GM19035 (cell line): Measurements from ENCODE around the gene UBE2E2.

Experiments used
- ATAC-seq: cut with Tn5 transposase; IDR thresholded peaks from one replicate; pipeline ENCODE4 v1.9.1; 2021; ENCODE audit not compliant: unreplicated experiment

The UBE2E2 gene

DNA sequence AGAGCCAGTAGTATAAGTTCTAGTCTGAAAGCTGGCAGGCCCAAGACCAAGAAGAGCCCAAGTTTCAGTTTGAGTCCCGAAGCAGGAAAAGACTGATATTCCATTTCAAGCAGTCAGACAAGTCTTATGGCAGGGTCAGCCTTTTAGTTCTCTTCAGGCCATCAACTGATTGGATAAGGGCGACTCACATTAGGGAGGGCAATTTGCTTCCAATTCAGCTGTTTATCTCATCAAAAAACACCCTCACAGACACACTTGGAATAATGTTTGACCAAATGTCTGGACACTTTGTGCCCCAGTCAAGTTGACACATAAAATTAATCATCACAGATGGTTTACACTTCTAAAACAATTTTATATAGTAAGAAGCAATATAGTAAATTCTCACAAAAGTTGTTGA, 69.7 kb downstream of the UBE2E2 start:
- no peak for ATAC-seq

DNA sequence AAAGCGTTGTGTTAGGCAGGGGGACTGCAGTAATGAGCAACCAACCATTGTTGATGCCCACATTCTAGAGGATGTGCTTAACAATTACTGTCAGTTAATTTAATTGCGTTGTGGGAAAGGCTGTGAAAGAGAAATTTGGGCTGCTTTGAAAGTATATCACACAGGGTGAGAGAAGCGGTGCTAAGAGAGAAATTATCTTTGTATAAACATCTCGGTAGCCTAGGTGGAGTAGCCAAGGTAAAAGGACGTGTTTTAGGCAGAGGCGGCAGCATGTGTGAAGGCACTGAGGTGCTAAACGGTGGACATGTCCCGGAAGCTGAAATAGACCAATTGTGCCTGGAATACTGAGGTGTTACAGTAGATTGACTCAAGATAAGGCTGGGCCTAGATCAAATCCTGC, 71.9 kb downstream of the UBE2E2 start:
- no peak for ATAC-seq

DNA sequence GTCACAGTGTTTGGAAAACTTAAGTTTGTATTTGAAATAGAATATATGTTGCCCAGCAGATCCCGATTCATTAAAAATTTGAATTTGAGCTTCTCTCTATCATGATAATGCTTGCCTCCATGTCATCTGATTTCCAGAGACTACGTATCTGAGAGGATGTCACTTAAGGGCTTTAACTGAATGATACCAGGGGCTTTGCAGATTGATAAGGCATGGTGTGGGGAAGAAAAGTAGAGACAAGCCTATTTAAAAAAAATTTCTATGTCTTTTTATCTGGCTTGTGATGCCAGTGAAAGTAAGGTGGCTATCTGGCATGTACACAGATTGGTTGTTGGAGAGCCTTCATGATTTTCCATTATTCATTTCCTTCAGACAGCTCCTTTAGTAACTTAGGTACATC, 72.7 kb downstream of the UBE2E2 start:
- no peak for ATAC-seq

DNA sequence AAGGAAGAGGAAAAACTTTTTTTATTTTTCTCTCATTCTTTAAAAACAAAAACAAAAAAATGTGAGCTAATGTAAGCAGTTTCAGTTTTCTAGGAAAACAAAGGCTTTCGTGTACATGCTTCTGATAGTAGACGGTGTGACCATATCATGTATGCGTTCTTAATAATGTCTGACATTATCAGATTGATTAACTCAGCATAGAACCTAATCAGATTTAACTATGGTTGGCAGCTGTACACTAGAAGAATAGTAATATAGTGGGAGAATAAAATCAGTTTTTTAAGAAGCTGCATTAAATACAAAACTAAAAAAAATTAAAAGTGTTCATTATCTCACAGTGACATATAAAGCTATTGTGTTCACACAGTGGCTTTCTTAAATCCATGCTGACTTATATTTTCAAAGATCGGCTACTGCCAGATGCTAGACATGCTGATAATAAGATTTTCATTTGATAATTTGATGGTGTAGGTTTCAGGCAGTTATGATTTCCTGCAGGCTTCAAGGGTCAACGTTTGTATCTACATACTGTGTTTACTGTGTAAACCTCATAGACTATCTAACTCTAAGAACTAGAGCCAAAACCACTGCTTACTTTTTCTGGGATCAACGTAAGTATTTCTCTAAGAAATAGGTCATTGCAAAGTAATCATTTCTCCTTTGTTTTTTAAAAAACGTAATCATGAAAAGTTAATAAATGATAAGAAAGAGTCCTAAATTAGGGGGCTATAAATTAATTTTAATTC, 74.0 kb downstream of the UBE2E2 start:
- no peak for ATAC-seq

DNA sequence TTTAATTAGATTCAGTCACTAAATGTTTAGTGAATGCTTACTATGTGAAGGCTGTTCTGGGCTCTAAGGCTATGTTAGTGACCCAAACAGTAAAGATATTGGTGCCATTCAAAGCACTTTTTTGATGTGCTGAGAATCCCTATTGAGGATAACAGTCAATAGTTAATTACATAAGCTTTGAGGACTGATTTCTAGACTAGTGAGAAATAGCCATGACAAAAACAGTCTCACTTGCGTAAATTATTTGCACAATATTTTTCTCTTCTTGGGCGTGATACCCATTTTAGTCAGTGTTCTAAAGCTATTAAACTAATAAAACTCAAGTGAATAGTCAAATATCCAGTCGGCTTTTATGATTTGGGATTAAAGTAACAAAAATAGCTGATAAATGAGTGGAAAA, 74.6 kb downstream of the UBE2E2 start:
- no peak for ATAC-seq

DNA sequence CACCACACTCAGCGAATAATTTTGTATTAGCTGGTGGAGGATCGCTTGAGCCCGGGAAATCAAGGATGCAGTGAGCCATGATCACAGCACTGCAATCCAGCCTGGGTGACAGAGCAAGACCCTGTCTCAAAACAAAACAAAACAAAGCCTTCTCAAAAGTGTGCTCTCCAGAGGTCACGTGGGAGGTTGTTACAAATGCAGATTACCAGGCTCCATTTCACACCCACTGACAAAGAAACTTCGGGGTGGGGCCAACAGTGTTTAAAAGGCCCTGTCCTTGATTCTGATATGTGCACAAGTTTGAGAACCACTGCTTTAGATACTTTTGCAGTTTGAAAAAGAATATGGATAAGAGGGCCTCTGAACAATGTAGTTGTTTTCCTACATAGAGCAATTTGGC, 80.5 kb downstream of the UBE2E2 start:
- no peak for ATAC-seq

DNA sequence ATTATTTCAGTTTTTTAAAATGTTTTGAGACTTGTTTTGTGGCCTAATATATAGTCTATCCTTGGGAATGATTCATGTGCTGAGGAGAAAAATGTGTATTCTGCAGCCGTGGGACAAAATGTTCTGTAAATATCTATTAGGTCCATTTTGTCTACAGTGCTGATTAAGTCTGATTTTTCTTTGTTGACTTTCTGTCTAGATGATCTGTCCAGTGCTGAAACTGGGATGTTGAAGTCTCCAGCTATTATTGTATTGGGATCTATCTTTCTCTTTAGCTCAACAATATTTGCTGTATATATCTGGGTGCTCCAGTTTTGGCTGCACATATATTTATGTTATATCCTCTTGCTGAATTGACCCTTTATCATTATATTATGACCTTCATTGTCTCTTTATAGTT, 85.2 kb downstream of the UBE2E2 start:
- no peak for ATAC-seq

DNA sequence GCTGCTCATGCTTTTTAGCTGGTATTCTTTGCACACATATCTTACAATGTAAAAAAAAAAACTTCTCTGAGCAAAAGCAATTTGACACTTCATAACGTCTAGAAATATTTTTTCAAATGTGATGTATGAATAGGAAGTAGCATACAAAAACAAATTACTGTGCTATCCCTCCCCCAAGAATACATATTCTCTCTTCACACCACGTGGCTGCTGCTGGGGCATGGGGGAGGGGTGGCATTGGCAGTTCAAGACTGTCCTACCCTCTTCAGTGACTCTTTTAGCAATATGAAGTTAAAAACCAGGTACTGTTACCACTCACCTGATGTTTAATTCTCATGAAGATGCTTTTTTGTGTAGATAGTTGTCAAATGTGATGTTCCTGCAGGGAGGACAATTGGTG, 85.6 kb downstream of the UBE2E2 start:
- ATAC-seq: no peak

DNA sequence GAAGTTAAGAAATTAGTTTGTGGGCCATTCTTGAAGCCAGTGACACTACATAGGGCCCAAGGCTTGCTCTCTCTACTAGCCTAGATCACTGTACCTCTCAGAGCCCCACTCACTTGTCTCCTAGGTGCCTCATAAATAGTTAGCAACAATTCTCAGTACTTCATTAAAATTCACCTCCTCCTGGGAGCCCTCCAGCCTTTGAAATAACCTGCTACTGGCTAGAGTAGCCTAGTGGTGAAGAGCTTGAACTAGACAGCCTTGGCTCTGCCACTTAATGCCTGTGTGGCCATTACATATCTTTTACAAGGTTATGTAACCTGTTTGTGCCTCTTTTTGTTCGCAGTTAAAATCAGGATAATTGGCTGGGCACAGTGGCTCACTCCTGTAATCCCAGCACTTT, 89.3 kb downstream of the UBE2E2 start:
- ATAC-seq: no peak

DNA sequence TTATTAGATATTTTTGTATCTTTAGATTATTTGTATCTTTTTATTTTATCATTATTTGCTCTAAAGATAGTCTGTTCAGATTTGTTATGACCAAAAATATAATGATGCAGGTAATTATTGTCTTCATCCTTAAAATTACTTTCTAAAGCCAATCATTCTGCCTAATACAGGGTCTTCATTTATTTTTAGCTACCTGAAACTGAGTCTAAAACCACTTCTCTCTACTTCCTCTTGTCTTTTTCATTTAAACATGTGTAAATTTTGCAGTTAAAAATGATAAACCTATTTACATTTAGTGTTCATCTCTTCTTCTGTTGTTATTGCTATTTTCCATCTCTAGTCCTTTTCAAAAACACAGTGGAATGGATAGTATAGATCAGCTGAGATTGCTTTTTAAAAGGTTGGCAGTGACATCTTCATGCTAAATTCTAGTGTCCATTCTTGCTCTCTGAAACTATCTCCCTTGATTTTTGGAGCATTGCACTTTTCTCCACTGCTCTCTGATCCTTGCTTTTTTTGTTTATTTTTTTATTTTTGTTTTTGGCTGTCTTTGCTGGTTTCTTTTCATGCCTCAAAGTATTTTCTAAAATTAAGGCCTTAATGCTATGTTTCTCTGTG, 91.8 kb downstream of the UBE2E2 start:
- peak; percentile 59 for ATAC-seq

DNA sequence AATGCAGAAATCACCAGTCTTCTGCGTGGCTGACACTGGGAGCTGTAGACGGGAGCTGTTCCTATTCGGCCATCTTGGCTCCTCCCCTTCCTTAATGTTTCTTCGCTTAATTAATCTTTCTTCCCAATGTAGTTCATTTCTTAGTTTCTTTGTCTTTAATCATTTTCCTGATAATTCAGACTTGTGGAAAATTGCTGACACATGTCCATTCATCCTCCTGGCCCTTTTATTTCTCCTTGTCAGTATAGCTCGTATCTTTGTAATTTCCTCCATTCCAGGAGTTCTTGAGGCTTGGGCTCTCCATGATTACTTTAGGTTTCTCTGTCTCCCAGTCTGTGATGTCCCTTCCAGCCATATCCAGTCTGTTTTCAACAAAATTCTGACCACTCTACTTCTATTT, 98.7 kb downstream of the UBE2E2 start:
- ATAC-seq: no peak

DNA sequence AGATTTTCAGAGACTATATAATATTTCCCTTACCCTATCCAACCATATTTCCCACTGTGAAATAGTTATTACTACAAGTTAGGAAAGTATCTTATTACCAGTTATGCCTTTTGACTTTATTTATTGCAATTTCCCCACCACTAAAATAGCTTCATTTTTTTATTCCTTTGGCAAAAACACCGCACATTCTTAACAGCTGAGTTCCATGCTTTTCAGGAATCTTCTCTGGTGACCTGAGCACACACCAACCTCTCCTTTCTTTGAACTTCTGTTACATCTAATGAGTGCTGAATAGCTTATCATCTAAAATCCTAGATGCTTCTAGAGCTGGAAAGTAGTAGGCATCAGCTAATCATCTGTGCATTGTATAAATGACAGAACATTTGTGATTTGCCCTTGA, 99.1 kb downstream of the UBE2E2 start:
- no peak for ATAC-seq

DNA sequence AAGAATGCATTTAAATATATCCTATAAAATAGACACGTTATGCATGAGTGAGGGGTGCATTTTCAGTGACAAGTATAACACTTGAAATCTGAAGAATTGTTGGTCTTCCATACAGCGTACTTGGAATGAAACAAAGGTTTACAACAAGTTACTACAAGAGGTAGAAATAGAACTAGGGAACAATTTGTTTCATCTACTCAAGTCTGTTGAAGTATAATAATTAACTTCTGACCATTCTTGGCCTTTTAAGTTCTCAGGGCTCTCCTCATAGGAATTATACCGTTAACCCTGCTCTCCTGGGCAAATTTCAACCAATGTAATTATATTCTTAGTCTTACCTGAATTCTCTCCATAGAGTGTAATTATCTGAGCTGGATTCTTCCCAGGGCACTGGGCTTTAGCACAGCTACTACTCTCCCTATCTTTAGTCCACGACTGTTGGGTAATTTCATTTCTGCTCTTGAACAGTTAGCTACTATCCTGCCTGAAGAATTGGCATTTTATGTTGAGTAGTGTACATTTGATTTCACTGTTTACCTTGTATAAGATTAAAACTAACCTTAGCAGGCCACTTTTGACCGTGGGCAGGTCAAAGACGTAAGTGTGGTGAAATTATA, 100.6 kb downstream of the UBE2E2 start:
- no peak for ATAC-seq

DNA sequence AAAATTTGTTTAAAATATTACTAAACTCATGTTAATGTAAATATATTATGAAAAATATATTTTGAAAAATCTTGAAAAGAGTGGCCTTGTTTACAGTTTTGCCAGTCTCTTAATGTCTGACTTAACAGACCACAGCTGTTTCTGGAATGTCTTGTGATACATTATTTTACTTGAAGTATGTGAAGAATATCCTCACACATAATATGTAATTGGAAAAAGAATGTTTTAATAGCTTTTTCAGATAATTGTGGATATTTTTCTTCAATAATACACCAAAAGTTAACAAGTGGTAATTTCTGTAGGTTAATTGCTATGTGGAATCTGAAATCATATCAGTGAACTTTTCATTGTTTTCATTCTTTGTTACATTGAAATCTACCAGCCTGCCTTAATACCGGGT, 101.3 kb downstream of the UBE2E2 start:
- no peak for ATAC-seq

DNA sequence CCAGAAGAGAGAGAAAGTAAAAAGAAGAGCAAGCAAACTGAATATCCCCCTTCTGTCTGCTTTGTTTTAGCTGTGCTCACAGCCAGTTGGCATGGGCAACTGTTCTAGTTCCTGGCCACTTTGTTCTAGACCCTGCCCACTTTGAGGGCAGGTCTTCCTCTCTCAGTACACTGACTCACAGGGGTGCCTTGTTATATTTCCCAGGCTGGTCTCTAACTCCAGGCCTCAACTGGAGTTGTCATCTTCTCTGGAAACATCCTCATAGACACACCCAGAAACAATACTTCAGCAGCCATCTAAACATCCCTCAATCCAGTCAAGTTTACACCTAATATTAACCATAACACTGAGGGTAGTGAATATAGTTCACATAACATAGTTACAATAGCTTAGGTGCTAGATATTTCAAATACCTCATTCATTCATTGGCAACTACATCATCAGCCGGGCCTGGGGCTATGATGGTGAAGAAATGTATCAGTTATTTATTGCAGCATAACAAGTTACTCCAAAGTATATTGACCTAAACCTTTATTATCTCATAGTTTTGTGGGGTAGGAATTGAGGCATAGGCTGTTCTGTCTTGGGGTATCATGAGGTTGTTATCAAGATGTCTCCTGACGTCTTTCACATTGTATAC, 106.0 kb downstream of the UBE2E2 start:
- no peak for ATAC-seq

DNA sequence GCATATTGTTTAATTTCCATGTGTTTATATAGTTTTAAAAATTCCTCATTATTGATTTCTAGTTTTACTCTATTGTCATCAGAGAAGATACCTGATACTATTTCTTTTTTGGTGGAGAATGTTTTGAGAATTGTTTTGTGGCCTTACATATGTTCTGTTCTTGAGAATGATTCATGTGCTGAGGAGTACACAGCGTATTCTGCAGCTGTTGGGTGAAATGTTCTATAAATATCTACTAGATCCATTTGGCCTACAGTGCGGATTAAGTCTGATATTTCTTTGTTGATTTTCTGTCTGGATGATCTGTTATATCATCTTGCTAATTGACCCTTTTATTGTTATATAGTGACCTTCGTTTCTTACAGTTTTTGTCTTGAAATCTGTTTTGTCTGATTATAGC, 109.7 kb downstream of the UBE2E2 start:
- ATAC-seq: no peak

DNA sequence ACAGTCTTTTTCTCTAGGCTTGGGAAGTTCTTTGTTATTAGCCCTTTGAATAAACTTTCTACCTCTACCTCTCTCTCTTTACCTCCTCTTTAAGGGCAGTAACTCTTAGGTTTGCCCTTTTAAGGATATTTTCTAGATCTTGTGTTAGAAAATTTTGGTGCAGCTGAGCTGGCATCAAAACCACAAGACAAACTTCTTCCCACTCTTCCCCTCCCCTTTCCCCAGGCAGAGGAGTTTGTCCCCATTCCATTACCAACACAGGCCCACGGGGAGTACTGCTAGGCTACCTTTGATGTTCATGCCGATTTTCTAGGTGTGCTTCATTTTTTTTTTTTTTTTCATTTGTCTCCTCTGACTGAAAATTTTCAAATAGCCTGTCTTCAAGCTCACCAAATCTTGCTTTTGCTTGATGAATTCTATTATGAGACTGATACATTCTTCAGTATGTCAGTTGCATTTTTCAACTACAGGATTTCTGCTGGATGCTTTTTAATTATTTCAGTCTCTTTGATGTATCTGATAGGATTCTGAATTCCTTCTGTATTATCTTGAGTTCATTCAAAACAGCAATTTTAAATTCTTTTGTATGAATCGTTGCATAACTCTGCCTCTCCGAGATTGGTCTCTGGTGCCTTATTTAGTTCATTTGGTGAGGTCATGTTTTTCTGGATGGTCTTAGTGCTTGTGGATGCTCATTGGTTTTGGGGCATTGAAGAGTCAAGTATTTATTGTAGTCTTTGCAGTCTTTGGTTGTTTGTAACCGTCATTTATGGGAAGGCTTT, 112.0 kb downstream of the UBE2E2 start:
- no peak for ATAC-seq

DNA sequence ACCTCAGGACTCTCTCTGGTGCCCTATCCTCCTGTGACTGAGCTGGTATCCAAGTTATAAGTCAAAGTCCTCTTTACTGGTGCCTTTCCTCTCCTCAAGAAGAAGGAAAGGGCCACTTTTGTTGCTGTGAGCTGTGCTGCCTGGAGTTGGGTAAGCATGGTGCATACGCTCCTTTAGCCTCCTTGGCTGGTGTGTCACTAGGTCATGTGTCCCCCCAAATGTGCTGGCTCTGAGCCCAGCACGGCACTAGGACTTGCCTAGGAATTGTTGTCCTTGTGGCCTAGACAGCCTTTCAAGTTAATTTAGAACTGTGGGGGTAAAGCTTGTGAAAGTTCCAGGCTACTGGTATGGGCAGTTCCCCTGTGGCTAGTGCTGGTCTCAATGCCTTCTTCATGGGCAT, 113.8 kb downstream of the UBE2E2 start:
- no peak for ATAC-seq

DNA sequence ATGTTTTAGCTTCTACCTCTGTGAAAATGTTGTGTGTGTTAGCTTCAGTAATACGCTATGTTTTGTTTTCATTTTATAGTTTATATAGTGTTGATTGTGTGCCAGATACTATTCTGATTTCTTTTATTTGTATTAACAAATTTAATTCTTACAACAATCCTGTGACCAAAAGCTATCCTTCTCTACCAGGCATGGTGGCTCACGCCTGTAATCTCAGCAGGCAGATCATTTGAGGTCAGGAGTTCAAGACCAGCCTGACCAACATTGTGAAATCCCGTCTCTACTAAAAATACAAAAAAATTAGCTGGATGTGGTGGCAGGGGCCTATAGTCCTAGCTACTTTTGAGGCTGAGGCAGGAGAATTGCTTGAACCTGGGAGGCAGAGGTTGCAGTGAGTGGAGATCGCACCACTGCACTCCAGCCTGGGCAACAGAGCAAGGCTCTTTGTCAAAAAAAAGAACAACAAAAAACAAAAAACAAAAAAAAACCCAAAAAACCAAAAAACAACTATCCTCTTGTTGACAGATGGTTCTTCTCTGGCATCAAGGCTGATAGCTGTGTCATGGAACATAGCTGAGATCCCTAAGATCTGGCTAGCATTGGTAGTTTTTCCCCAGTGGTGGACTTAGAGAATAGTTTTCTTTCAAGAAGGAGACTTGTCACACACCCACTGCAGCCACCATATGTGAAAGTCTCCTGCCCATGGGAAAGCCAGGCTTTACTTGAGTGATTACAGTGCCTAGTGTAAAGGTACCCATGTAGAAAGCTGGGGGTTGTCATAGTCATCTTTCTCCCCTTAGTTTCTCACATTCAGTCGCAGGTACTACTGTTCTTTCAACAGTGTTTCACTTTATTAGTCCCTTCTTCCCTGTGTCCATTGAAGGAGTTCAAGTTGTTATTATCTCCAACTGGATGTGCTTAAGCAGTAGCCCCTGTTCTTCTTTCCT, 116.5 kb downstream of the UBE2E2 start:
- no peak for ATAC-seq
